B cell (primary cell): ENCODE measurements around the gene OGT.

Experiments
- CTCF ChIP-seq: fragments of 200-600 bp; IDR thresholded peaks from one replicate; pipeline ENCODE4 v1.8.0; 2022; ENCODE audit warnings: antibody characterized with exemption, mild to moderate bottlenecking
- EZH2 ChIP-seq: IDR thresholded peaks from 2 replicates; pipeline ENCODE4 v1.6.1; 2012; ENCODE audit warnings: borderline replicate concordance, low read depth, mild to moderate bottlenecking, moderate library complexity, low read length; ENCODE audit not compliant: insufficient read depth, poor library complexity, severe bottlenecking

GRCh38 chrX:71623714-71624113, 90.8 kb downstream of the OGT start:
- TF ChIP-seq CTCF (no peak), EZH2 (no peak)
